Hepatocyte (in vitro differentiated cells): Measurements from ENCODE around the gene DACT3.

ENCODE experiments used
- EZH2 ChIP-seq: fragments of 200-600 bp; sonication (generic); IDR thresholded peaks from 2 replicates; pipeline ENCODE4 v1.6.1; 2016; ENCODE audit warnings: antibody characterized with exemption, mild to moderate bottlenecking, borderline replicate concordance
- TF ChIP-seq, protein P1 (sequence below): fragments of 200-600 bp; sonication (generic); IDR thresholded peaks from 2 replicates; pipeline ENCODE4 v1.5.1; 2016; ENCODE audit warnings: antibody characterized with exemption, mild to moderate bottlenecking; ENCODE audit not compliant: poor library complexity

DNA sequence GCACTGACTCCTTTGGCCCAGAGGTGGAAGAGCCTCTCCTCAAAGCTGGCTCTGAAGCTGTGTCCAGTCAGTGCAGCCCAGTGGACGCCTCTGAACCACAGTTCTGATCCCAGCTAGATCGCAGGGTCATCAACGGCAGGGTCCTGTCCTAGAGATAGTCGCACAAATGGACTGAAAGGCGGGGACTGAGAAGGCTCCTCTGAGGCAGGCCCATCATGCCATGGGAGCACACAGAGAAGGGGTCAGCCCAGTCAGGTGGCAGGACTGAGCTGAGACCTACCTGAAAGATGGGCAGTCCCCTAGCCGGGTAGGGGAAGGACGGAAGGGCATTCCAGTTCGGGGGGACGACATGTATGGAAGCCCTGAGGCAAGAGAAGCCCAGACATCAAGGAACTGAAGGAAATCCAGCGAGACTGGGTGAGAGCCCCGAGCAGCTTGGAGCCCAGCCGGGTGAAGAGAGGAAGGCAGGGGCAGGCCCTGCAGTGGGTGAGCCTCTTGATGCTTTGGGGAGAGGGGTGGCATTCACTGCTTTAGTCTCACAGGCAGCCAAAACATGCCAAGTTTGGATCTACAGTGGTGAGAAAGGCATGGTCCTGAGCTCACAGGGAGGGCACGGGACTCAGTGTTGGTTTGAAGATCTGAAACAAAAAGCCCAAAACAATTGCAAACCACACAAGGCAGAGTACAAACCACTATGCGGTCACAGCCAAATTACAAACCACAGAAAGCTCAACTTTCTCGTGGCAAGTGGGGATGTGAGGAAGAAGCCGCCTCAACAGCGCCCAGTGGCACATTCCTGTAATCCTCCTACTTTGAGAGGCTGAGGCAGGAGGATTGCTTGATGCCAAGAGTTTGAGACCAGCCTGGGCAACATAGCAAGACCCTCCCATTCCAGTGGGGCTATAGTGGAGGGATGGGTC lies 49.9 kb downstream of the DACT3 start:
- TF ChIP-seq, protein P1, sequence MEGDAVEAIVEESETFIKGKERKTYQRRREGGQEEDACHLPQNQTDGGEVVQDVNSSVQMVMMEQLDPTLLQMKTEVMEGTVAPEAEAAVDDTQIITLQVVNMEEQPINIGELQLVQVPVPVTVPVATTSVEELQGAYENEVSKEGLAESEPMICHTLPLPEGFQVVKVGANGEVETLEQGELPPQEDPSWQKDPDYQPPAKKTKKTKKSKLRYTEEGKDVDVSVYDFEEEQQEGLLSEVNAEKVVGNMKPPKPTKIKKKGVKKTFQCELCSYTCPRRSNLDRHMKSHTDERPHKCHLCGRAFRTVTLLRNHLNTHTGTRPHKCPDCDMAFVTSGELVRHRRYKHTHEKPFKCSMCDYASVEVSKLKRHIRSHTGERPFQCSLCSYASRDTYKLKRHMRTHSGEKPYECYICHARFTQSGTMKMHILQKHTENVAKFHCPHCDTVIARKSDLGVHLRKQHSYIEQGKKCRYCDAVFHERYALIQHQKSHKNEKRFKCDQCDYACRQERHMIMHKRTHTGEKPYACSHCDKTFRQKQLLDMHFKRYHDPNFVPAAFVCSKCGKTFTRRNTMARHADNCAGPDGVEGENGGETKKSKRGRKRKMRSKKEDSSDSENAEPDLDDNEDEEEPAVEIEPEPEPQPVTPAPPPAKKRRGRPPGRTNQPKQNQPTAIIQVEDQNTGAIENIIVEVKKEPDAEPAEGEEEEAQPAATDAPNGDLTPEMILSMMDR: no peak
- TF ChIP-seq EZH2: no peak
